ENCODE results near the gene NLRP1.

DNA sequence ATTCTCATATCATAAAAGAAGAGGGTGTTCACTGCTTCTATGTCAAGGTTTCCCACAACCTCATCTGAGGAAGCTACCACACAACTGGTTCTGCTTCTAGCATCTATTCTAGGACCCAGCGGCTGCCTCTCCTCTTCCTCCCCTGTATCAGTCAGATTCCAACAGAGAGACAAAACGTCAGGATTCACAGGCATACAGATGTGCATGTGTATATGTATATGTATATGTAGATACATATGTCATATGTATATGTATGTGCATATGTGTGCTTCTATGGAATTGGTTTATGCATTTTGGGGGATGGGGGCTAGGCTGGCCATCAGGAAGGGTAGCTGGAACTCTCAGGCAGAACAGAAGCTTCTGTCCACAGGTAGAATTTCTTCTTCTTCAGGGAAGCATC is 37.4 kb upstream of the NLRP1 start:
- no peak for TF ChIP-seq CTCF (IDR thresholded peaks at IDR 0.05; ENCODE audit: insufficient read depth, low read length)
- TF ChIP-seq, protein P1, sequence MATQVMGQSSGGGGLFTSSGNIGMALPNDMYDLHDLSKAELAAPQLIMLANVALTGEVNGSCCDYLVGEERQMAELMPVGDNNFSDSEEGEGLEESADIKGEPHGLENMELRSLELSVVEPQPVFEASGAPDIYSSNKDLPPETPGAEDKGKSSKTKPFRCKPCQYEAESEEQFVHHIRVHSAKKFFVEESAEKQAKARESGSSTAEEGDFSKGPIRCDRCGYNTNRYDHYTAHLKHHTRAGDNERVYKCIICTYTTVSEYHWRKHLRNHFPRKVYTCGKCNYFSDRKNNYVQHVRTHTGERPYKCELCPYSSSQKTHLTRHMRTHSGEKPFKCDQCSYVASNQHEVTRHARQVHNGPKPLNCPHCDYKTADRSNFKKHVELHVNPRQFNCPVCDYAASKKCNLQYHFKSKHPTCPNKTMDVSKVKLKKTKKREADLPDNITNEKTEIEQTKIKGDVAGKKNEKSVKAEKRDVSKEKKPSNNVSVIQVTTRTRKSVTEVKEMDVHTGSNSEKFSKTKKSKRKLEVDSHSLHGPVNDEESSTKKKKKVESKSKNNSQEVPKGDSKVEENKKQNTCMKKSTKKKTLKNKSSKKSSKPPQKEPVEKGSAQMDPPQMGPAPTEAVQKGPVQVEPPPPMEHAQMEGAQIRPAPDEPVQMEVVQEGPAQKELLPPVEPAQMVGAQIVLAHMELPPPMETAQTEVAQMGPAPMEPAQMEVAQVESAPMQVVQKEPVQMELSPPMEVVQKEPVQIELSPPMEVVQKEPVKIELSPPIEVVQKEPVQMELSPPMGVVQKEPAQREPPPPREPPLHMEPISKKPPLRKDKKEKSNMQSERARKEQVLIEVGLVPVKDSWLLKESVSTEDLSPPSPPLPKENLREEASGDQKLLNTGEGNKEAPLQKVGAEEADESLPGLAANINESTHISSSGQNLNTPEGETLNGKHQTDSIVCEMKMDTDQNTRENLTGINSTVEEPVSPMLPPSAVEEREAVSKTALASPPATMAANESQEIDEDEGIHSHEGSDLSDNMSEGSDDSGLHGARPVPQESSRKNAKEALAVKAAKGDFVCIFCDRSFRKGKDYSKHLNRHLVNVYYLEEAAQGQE (IDR thresholded peaks at IDR 0.05; ENCODE audit: insufficient replicate concordance, low read depth), result no peak
- TF ChIP-seq POLR2AphosphoS5 (IDR thresholded peaks at IDR 0.05; ENCODE audit: low read depth), result no peak
- no peak for TF ChIP-seq GABPA (IDR thresholded peaks at IDR 0.05; ENCODE audit: low read depth)
- no peak for TF ChIP-seq SPI1 (IDR thresholded peaks at IDR 0.05; ENCODE audit: borderline replicate concordance, low read depth)

Measured in HL-60 (cell line).